IPS DF 6.9 (cell line): Measurements from ENCODE around the gene WFIKKN1.

ENCODE experiments used
- DNase-seq: peaks from one replicate; pipeline ENCODE4 v3.0.0-alpha.2; 2013; ENCODE audit warnings: low read depth, low spot score
- H3K27ac ChIP-seq: one replicate; pipeline ENCODE4 v1.5.1; 2013; ENCODE audit warnings: low read length, control low read depth
- H3K27me3 ChIP-seq: 2 replicates; pipeline ENCODE4 v1.6.1; 2013; ENCODE audit warnings: mild to moderate bottlenecking, low read length; ENCODE audit not compliant: control insufficient read depth, insufficient read depth
- H3K36me3 ChIP-seq: 2 replicates; pipeline ENCODE4 v1.6.1; 2013; ENCODE audit warnings: low read length; ENCODE audit not compliant: control insufficient read depth, insufficient read depth
- H3K4me1 ChIP-seq: 2 replicates; pipeline ENCODE4 v1.6.1; 2013; ENCODE audit warnings: low read length; ENCODE audit not compliant: control insufficient read depth, insufficient read depth
- H3K4me3 ChIP-seq: 2 replicates; pipeline ENCODE4 v1.5.1; 2013; ENCODE audit warnings: mild to moderate bottlenecking, low read length
- H3K9me3 ChIP-seq: 2 replicates; pipeline ENCODE4 v1.6.1; 2013; ENCODE audit warnings: low read length, inconsistent platforms; ENCODE audit not compliant: control insufficient read depth, insufficient read depth
- WGBS: extraction: QIAGEN DNeasy Blood & Tissue Kit; methylation state at CpG from one replicate; pipeline ENCODE4 v1.1.7; 2013; ENCODE audit warnings: mixed read lengths, missing lambda C conversion rate; ENCODE audit not compliant: insufficient read length, insufficient coverage; 5-methylcytosine and 5-hydroxymethylcytosine counted together

The WFIKKN1 gene

DNA sequence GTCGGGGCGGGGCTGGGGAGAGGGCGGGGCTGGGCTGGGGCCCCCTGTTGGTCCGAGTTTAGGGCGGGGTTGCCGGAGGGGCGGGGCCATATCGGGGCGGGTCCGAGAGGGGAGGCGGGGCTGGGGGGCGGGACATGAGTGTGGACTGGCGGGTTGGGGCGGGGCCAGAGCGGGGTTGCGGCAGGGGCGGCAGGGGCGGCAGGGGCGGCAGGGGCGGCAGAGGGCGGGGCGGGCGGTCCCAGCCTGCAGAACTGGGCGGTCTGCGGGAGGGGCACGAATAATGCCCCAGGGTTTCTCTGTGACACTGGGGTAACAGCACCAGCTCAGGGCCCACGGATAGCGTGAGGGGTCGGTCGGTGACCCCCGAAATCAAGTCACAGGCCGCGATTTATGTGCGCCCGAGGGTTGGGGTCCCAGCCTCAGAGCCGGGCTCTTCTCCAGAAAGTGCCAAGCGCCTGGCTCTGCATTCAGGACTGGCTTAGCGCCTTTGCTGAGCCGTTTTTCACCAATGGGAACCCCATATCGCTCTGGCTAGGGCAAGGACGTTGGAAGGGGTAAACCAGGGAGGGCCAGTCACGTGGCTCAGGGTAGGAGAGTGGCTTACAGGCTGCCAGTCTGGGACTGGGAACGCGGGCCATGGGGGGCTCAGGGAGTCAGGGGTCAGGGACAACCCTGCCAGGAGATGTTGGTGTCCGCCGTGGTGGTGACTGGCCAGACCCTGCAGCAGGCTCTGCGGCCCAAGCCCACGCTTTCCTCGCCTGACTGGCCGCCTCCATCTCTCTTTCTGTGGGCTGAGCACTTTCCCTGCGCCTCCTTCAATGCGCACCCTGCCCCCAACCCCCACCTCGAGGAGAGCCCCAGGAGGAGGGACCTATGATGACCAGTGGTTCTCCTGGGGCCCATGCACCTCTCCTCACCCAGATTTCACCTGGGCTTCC, 6.6 kb downstream of the WFIKKN1 start:
- peak overlapping the region; percentile 78; the same call in 1 of the 2 replicates for H3K4me3 ChIP-seq
- H3K27me3 ChIP-seq: no peaks in the 10 kb centered on the region
- no CpG with 5 or more reads among the region's 53 CpGs for WGBS
- DNase-seq: no peak
- H3K27ac ChIP-seq: no peak overlapping the region
- peaks cover 6% of the 10 kb centered on the region for H3K4me1 ChIP-seq
- H3K36me3 ChIP-seq: peaks cover 16% of the 10 kb centered on the region
- H3K9me3 ChIP-seq: no peaks in the 10 kb centered on the region

DNA sequence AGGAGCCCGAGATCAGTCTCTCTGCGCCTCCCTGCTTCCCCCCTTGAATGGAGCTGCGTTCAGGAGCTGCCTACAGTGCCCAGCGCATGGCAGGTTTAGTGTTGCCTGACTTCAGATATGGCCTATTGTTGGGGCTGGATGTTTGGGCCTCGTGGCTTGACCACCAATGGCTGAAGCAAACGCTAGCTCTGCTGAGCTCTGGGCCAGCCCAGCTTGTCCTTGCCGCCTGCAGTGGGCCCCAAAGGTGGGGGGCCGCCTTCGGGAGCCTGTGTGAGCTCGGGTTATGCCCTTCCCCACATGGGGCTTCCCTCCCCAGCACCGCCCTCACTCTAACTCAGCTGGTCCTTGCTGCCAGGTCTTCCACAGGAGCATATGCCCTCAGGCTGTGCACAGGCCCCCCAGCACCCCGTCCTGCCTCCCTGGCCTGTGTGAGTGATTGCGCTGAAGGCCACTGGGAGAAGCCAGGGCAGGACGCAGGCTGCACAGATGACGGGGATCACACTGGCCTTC, 7.3 kb downstream of the WFIKKN1 start:
- WGBS: no CpG with 5 or more reads among the region's 15 CpGs
- Histone ChIP-seq H3K27me3 (no peaks in the 10 kb centered on the region), H3K4me1 (peaks cover 6% of the 10 kb centered on the region), H3K27ac (no peak overlapping the region), H3K9me3 (no peaks in the 10 kb centered on the region), H3K36me3 (peaks cover 11% of the 10 kb centered on the region), H3K4me3 (no peak overlapping the region)
- DNase-seq: no peak

DNA sequence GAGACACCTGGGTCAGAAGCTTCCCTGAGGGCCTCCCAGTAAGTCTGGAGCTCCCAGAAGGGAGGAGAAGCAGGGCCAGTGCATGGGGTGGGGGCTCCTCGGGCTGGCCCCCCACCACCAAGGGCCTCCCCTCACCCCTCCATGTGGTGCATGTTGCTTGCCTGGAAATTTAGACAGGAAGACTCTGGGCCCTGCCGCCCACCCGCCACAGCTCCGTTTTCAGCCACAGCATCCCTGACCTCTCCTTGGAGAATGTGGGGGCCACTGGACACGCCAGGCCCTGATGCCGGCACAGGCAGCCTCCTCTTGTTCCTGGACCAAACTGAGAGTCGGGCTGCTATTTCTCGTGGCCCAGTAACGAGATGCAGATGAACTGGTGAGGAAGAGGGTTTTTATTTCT, 8.1 kb downstream of the WFIKKN1 start:
- Histone ChIP-seq H3K27ac (no peak overlapping the region), H3K36me3 (peaks cover 6% of the 10 kb centered on the region), H3K27me3 (no peaks in the 10 kb centered on the region), H3K4me3 (no peak overlapping the region), H3K9me3 (no peaks in the 10 kb centered on the region), H3K4me1 (peaks cover 6% of the 10 kb centered on the region)
- no CpG with 5 or more reads among the region's 9 CpGs for WGBS
- no peak for DNase-seq

- Histone ChIP-seq H3K27ac (no peak overlapping the region), H3K9me3 (no peaks in the 10 kb centered on the region), H3K4me3 (no peak overlapping the region), H3K4me1 (peaks cover 5% of the 10 kb centered on the region), H3K27me3 (no peaks in the 10 kb centered on the region), H3K36me3 (no peaks in the 10 kb centered on the region)
- no CpG with 5 or more reads among the region's 5 CpGs for WGBS
- no peak for DNase-seq
Measured at GRCh38 chr16:640614-641013, 9.8 kb downstream of the WFIKKN1 start.

DNA sequence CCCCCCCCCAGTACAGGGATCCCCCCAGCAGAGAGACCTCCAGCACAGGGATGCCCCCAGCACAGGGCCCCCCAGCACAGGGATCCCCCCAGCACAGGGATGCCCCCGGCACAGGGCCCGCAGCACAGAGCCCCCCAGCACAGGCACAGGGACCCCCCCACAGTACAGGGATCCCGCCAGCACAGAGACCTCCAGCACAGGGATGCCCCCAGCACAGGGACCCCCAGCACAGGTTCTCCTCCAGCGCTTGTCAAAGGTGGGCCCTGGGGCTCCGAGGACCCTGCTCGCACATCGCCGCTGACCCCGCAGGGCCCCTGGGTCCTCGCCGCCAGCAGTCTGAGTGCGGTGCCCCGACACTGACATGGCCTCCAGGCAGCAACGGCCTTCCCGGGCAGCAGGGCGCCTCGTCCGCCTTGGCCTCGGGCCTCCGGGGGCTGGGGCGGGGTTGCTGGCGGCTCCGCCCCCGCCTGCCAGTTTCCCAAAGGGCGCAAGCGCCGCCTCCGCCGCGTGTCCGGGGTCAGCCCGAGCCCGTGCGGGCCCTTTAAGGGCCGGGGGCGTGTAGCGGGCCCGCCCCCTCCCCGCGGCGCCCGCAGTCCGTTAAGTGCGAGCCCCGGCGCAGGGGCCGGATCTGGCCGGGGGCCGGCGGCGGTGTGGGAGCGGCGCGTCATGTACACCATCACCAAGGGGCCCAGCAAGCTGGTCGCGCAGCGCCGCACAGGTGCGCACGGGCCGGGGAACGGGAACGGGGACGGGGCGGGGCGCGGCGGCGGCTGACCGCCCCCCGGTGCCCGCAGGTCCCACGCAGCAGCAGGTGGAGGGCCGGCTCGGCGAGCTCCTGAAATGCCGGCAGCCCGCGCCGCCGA, 10.8 kb downstream of the WFIKKN1 start, which contains the start of gene MCRIP2:
TSS of gene MCRIP2 (plus strand) at position 503 of the 863 bp plus-strand sequence. CDS start at position 667, 164 bp downstream.
- no peaks in the 10 kb centered on the region for H3K36me3 ChIP-seq
- no peaks in the 10 kb centered on the region for H3K27me3 ChIP-seq
- DNase-seq: no peak
- H3K27ac ChIP-seq: no peak within 1 kb of the TSS
- WGBS: no CpG with 5 or more reads among the region's 81 CpGs
- peak within 1 kb of the TSS; percentile 80 for H3K4me3 ChIP-seq
- H3K4me1 ChIP-seq: peaks cover 5% of the 10 kb centered on the region
- H3K9me3 ChIP-seq: no peaks in the 10 kb centered on the region

GRCh38 chr16:642189-643049, 11.6 kb downstream of the WFIKKN1 start:
- no peaks in the 10 kb centered on the region for H3K36me3 ChIP-seq
- no peaks in the 10 kb centered on the region for H3K9me3 ChIP-seq
- no CpG with 5 or more reads among the region's 72 CpGs for WGBS
- no peak overlapping the region for H3K27ac ChIP-seq
- DNase-seq: no peak
- peaks cover 5% of the 10 kb centered on the region for H3K4me1 ChIP-seq
- no peaks in the 10 kb centered on the region for H3K27me3 ChIP-seq
- peak overlapping the region; percentile 80 for H3K4me3 ChIP-seq

DNA sequence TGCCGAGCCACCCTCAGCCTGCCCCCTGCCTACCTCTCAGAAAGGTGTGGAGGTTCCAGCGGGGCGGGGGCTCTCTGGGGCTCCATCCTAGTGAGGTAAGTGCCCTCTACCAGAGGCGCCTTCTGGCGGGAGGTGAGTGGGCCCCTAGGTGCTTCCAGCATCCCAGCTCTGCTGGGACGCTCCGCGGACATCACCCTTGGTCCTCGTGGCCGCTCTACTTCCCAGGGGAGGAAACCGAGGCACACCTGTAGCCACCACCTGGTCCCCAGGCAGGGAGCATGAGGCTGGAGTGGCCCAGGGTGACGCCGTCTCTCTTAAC, 12.2 kb downstream of the WFIKKN1 start:
- WGBS: no CpG with 5 or more reads among the region's 13 CpGs
- no peaks in the 10 kb centered on the region for H3K36me3 ChIP-seq
- H3K27me3 ChIP-seq: no peaks in the 10 kb centered on the region
- no peak overlapping the region; the same call in 1 of the 2 replicates for H3K4me3 ChIP-seq
- H3K27ac ChIP-seq: no peak overlapping the region
- H3K4me1 ChIP-seq: peaks cover 3% of the 10 kb centered on the region
- no peaks in the 10 kb centered on the region for H3K9me3 ChIP-seq
- no peak for DNase-seq

- no peaks in the 10 kb centered on the region for H3K9me3 ChIP-seq
Measured at GRCh38 chr16:644556-644955, 13.8 kb downstream of the WFIKKN1 start.

GRCh38 chr16:645852-646678, 15.3 kb downstream of the WFIKKN1 start:
- Histone ChIP-seq H3K4me1 (peaks cover 2% of the 10 kb centered on the region; the same call in 1 of the 2 replicates), H3K27me3 (no peaks in the 10 kb centered on the region), H3K4me3 (no peak overlapping the region), H3K36me3 (no peaks in the 10 kb centered on the region), H3K9me3 (no peaks in the 10 kb centered on the region), H3K27ac (no peak overlapping the region)
- WGBS: no CpG with 5 or more reads among the region's 32 CpGs
- no peak for DNase-seq

More at GRCh38 chr16:644556-644955, 13.8 kb downstream of the WFIKKN1 start:
- Histone ChIP-seq H3K4me3 (no peak overlapping the region), H3K27me3 (no peaks in the 10 kb centered on the region), H3K4me1 (peaks cover 2% of the 10 kb centered on the region; the same call in 1 of the 2 replicates), H3K36me3 (no peaks in the 10 kb centered on the region), H3K27ac (no peak overlapping the region)
- WGBS: no CpG with 5 or more reads among the region's 12 CpGs
- no peak for DNase-seq
